ENCODE measurements around the gene NSD1.

DNA sequence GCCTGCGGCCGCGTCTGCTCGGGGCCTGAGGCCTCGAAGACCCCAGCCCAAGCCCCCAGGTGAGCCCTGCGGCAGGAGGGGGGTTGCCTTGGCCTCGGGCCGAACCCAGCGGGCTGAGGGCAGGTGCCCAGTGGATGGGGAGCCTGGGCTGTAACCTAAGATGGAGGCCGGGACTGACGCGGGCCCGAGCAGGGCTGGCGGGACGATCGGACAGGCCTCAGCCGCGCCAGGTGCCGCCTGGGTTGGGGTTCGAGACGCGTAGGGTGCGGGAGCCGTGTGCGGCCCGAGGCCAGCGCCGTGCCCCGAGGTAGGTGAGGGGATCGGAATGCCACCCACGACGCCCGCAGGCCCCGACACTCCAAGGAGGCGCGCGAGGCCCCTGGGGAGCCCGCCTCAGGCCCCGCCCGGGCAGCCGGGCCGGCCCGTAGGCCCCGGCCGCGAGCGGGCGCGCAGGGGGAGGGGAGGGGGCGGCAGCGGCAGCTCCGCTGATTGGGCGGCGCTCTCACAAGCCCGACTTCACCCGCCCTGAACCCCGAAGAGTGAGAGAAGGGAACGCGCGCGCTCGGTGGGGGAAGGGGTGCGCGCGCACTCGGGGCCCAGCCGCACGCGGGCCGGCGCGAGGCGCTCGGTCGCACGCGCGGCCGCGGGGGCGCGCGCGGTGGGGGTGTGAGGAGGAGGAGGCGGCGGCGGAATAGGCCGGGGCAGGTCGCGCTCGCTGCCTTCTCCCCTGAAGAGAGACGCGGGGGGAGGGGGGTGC lies at the start of gene NSD1:
- TF ChIP-seq, protein P1, sequence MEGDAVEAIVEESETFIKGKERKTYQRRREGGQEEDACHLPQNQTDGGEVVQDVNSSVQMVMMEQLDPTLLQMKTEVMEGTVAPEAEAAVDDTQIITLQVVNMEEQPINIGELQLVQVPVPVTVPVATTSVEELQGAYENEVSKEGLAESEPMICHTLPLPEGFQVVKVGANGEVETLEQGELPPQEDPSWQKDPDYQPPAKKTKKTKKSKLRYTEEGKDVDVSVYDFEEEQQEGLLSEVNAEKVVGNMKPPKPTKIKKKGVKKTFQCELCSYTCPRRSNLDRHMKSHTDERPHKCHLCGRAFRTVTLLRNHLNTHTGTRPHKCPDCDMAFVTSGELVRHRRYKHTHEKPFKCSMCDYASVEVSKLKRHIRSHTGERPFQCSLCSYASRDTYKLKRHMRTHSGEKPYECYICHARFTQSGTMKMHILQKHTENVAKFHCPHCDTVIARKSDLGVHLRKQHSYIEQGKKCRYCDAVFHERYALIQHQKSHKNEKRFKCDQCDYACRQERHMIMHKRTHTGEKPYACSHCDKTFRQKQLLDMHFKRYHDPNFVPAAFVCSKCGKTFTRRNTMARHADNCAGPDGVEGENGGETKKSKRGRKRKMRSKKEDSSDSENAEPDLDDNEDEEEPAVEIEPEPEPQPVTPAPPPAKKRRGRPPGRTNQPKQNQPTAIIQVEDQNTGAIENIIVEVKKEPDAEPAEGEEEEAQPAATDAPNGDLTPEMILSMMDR (IDR thresholded peaks at IDR 0.05; ENCODE audit: poor library complexity) = no peak
- TF ChIP-seq EZH2phosphoT487 (IDR thresholded peaks at IDR 0.05; ENCODE audit: low read depth, severe bottlenecking, unreplicated experiment) = no peak
- no peak for TF ChIP-seq EZH2 (IDR thresholded peaks at IDR 0.05; ENCODE audit: borderline replicate concordance)
